Measurements from ENCODE around the gene GTF2IRD2.
"Not testable (repeated sequence)": the region's sequence is repeated elsewhere in the genome, so short reads cannot be mapped to it uniquely, and the experiment has no call there.

GTF2IRD2 gene

GRCh38 chr7:74783595-74783994, 67.8 kb downstream of the GTF2IRD2 start:
- not testable (repeated sequence) for DNase-seq

GRCh38 chr7:74781746-74782145, 69.7 kb downstream of the GTF2IRD2 start:
- DNase-seq = not testable (repeated sequence)

- not testable (repeated sequence) for DNase-seq
Measured at GRCh38 chr7:74779053-74779452, 72.4 kb downstream of the GTF2IRD2 start.

GRCh38 chr7:74775111-74775510, 76.3 kb downstream of the GTF2IRD2 start:
- not testable (repeated sequence) for DNase-seq

- not testable (repeated sequence) for DNase-seq
Measured at GRCh38 chr7:74773760-74774750, 77.3 kb downstream of the GTF2IRD2 start, which contains the start of gene NCF1. Gene NCF1 (plus strand): TSS chr7:74774011. CDS start chr7:74774032, 21 bp downstream.

GRCh38 chr7:74772093-74772492, 79.3 kb downstream of the GTF2IRD2 start:
- not testable (repeated sequence) for DNase-seq

- not testable (repeated sequence) for DNase-seq
Measured at GRCh38 chr7:74770062-74770461, 81.3 kb downstream of the GTF2IRD2 start.

GRCh38 chr7:74766991-74767390, 84.4 kb downstream of the GTF2IRD2 start:
- DNase-seq = not testable (repeated sequence)

GRCh38 chr7:74766509-74766908, 84.9 kb downstream of the GTF2IRD2 start:
- not testable (repeated sequence) for DNase-seq

- not testable (repeated sequence) for DNase-seq
Measured at GRCh38 chr7:74765205-74765918, 86.0 kb downstream of the GTF2IRD2 start.

- DNase-seq = not testable (repeated sequence)
Measured at GRCh38 chr7:74758982-74759381, 92.4 kb downstream of the GTF2IRD2 start.

GRCh38 chr7:74758268-74758667, 93.1 kb downstream of the GTF2IRD2 start:
- not testable (repeated sequence) for DNase-seq

GRCh38 chr7:74756673-74757072, 94.7 kb downstream of the GTF2IRD2 start:
- DNase-seq = not testable (repeated sequence)

GRCh38 chr7:74753921-74754482, 97.4 kb downstream of the GTF2IRD2 start:
- DNase-seq = not testable (repeated sequence)
